AG04450 (cell line): ENCODE data around the gene STAT2. TPM values are rescaled to one million over a fixed set of nuclear protein-coding genes. Genes with fewer than 3 reads are reported as not detected.
A peak's percentile ranks its signal among the peaks of the same experiment; 100 is the strongest.
"Not testable (repeated sequence)": the region's sequence is repeated elsewhere in the genome, so short reads cannot be mapped to it uniquely, and the experiment has no call there.

ENCODE experiments used
- CTCF ChIA-PET: fragments of 300-600, 350-600 bp; formaldehyde crosslinking; extraction: SDS; loops from one replicate; lab custom pipeline; 2022; ENCODE audit warnings: antibody characterized with exemption, inconsistent platforms; lab: Charles Lee
- POLR2A ChIA-PET: fragments of 350-600 bp; formaldehyde crosslinking; extraction: SDS; loops from one replicate; lab custom pipeline; 2021; ENCODE audit warnings: antibody characterized with exemption, inconsistent platforms; lab: Yijun Ruan, JAX
- DNase-seq: peaks from one replicate; pipeline ENCODE4 v3.0.0-alpha.2; 2011; ENCODE audit warnings: low read depth, low spot score
- H3K27ac ChIP-seq: one replicate; pipeline ENCODE4 v1.5.1; 2012; ENCODE audit warnings: low read depth, low read length, control low read depth
- H3K27me3 ChIP-seq: one replicate; pipeline ENCODE4 v1.6.0; 2012; ENCODE audit warnings: low read length; ENCODE audit not compliant: control insufficient read depth, insufficient read depth
- H3K4me3 ChIP-seq: 2 replicates; pipeline ENCODE4 v1.5.1; 2011; ENCODE audit warnings: mild to moderate bottlenecking, low read depth, low read length, control low read depth
- H3K9me3 ChIP-seq: 2 replicates; pipeline ENCODE4 v1.5.1; 2012; ENCODE audit warnings: low read length; ENCODE audit not compliant: control insufficient read depth, insufficient read depth
- CTCF ChIP-seq: IDR thresholded peaks from 2 replicates; pipeline ENCODE4 v1.5.1; 2011; ENCODE audit warnings: low read depth, low read length, control low read depth, inconsistent platforms
- polyA minus RNA-seq: library from RNA; depleted of rRNA, polyadenylated mRNA; stranded (reverse); fragments of >200 nt; gene quantifications from 2 replicates; pipeline ENCODE4 v1.2.3, GENCODE V29; 2011; rRNA and poly(A)+ RNA removed
- polyA plus RNA-seq: library from polyadenylated mRNA; depleted of rRNA; stranded (reverse); fragments of >200 nt; gene quantifications from 2 replicates; pipeline ENCODE4 v1.2.3, GENCODE V29; 2011; rRNA removed

The STAT2 gene
- polyA plus RNA-seq (179 and 193 TPM in 2 replicates), polyA minus RNA-seq (274 and 320 TPM in 2 replicates)

GRCh38 chr12:56359851-56360767, at the start of gene STAT2:
Gene STAT2 (minus strand): TSS chr12:56360107. CDS start chr12:56356571, 3,536 bp downstream.
- POLR2A ChIA-PET = interaction anchor here (0.6 to 3.2 kb wide), 22 partner anchors 9 to 629 kb away, joined by 3 to 21 read pairs (median 4); partner anchors contain the start of genes CNPY2, CS, GLS2 and PA2G4
- H3K4me3 ChIP-seq = peak within 1 kb of the TSS; percentile 98
- peak within 1 kb of the TSS; percentile 94 for H3K27ac ChIP-seq
- TF ChIP-seq CTCF = no peak
- no peaks in the 10 kb centered on the region for H3K27me3 ChIP-seq
- peak; percentile 100 for DNase-seq
- H3K9me3 ChIP-seq = no peaks in the 10 kb centered on the region
- CTCF ChIA-PET = interaction anchor here (0.8 to 4.0 kb wide), 6 partner anchors 14 to 277 kb away, joined by 3 to 54 read pairs (median 4); partner anchors contain the start of gene ZC3H10

GRCh38 chr12:56408799-56409417, 49.0 kb upstream of the STAT2 start:
- no peak overlapping the region for H3K4me3 ChIP-seq
- TF ChIP-seq CTCF = no peak
- ChIA-PET CTCF (no interaction called here), POLR2A (no interaction called here)
- DNase-seq = no peak
- H3K9me3 ChIP-seq = no peaks in the 10 kb centered on the region
- H3K27me3 ChIP-seq = no peaks in the 10 kb centered on the region
- H3K27ac ChIP-seq = no peak overlapping the region

DNA sequence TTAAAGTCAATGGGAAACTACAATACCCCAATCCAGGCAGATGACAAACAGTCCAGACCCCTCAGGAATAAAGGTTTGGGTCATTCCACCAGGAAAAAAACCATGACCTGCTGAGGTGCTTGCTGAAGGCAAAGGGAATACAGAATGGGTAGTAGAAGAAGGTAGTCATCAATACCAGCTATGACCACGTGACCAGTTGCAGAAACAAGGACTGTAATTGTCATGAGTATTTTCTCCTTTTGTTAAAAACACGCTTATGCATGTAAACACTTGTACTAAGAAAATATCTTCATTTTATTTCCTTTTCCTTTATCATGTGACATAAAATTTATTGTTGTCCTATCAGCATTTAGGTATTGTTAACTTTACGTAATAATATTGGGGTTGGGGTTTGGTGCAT, 44.3 kb upstream of the STAT2 start:
- CTCF ChIA-PET, DNase-seq, H3K27ac ChIP-seq, H3K4me3 ChIP-seq, H3K9me3 ChIP-seq, H3K27me3 ChIP-seq, POLR2A ChIA-PET: not testable (repeated sequence)

- CTCF ChIA-PET, H3K27me3 ChIP-seq: not testable (repeated sequence)
Measured at GRCh38 chr12:56401612-56402011, 41.7 kb upstream of the STAT2 start.

DNA sequence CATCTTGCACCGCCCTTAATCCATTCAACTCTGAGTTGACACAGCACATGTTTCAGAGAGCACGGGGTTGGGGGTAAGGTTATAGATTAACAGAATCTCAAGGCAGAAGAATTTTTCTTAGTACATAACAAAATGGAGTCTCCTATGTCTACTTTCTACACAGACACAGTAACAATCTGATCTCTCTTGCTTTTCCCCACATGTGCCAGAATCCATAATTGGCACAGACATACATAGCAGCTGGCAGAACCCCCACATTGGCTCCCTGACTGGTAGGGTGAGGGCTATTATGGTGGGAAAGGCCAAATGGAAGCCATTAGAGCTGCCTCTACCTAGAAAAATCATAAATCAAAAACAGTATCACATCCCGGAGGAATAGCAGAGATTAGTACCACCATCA, 41.2 kb upstream of the STAT2 start:
- DNase-seq, POLR2A ChIA-PET, CTCF ChIA-PET, H3K4me3 ChIP-seq, H3K27me3 ChIP-seq, H3K27ac ChIP-seq, H3K9me3 ChIP-seq: not testable (repeated sequence)

More at GRCh38 chr12:56401612-56402011, 41.7 kb upstream of the STAT2 start:
- H3K9me3 ChIP-seq, POLR2A ChIA-PET, H3K4me3 ChIP-seq, DNase-seq, H3K27ac ChIP-seq: not testable (repeated sequence)

GRCh38 chr12:56399466-56399865, 39.6 kb upstream of the STAT2 start:
- H3K27ac ChIP-seq, H3K4me3 ChIP-seq, POLR2A ChIA-PET, CTCF ChIA-PET, DNase-seq, H3K9me3 ChIP-seq, H3K27me3 ChIP-seq: not testable (repeated sequence)
